VCaP (cell line): ENCODE measurements around the gene WDR70.
"Not testable (repeated sequence)": the region's sequence is repeated elsewhere in the genome, so short reads cannot be mapped to it uniquely, and the experiment has no call there.

Experiments used
- H3K27ac ChIP-seq: fragments of 450-650 bp; 2 replicates; pipeline ENCODE4 v1.5.1; 2017
- CTCF ChIP-seq: fragments of 450-650 bp; conservative IDR thresholded peaks from 2 replicates; pipeline ENCODE4 v1.5.1; 2017; ENCODE audit warnings: mild to moderate bottlenecking, moderate library complexity

Gene WDR70

GRCh38 chr5:37667430-37667829, 288.3 kb downstream of the WDR70 start:
- H3K27ac ChIP-seq: no peak overlapping the region
- no peak for TF ChIP-seq CTCF

GRCh38 chr5:37667846-37668245, 288.7 kb downstream of the WDR70 start:
- TF ChIP-seq CTCF: no peak

GRCh38 chr5:37668524-37669047, 289.5 kb downstream of the WDR70 start:
- no peak for TF ChIP-seq CTCF
- no peak overlapping the region for H3K27ac ChIP-seq

More at GRCh38 chr5:37667846-37668245, 288.7 kb downstream of the WDR70 start:
- H3K27ac ChIP-seq: no peak overlapping the region

GRCh38 chr5:37672118-37672588, 293.0 kb downstream of the WDR70 start:
- H3K27ac ChIP-seq: not testable (repeated sequence)

- not testable (repeated sequence) for H3K27ac ChIP-seq
Measured at GRCh38 chr5:37674361-37674760, 295.2 kb downstream of the WDR70 start.

GRCh38 chr5:37679326-37679725, 300.2 kb downstream of the WDR70 start:
- not testable (repeated sequence) for H3K27ac ChIP-seq

- not testable (repeated sequence) for H3K27ac ChIP-seq
Measured at GRCh38 chr5:37679903-37680302, 300.8 kb downstream of the WDR70 start.

- no peak overlapping the region for H3K27ac ChIP-seq
- no peak for TF ChIP-seq CTCF
Measured at GRCh38 chr5:37683072-37683471, 304.0 kb downstream of the WDR70 start.

GRCh38 chr5:37685211-37685610, 306.1 kb downstream of the WDR70 start:
- no peak for TF ChIP-seq CTCF
- H3K27ac ChIP-seq: no peak overlapping the region

- no peak overlapping the region for H3K27ac ChIP-seq
- TF ChIP-seq CTCF: no peak
Measured at GRCh38 chr5:37685816-37686215, 306.7 kb downstream of the WDR70 start.

- H3K27ac ChIP-seq: not testable (repeated sequence)
Measured at GRCh38 chr5:37688925-37689324, 309.8 kb downstream of the WDR70 start.

- H3K27ac ChIP-seq: not testable (repeated sequence)
Measured at GRCh38 chr5:37694333-37694732, 315.2 kb downstream of the WDR70 start.
